ENCODE data around the gene TGM6. TPM values are rescaled to one million over a fixed set of nuclear protein-coding genes. Genes with fewer than 3 reads are reported as not detected.

TGM6 gene
- total RNA-seq, 4 donors from 2014 or later: 0.65 TPM; not detected in 3

DNA sequence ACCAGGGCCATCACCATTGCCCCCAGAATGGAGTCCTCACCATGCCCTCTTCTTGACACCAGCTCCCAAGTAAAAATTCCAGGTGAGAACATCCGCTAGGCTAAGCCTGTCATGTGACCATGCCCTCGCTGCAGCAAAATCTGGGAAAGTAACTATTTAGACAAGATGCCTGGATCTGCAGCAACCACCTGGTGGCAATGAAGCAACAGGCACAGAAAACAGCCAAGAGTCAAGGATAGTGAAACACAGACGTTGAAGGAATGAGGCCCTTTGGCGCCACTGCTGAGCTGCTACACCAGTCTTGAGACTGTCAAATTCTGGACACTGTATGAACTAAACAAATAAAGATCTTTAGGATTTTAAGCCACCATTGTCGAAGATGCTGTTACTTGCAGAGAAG lies 30.1 kb upstream of the TGM6 start:
- 80 to 86% methylated on average over 5 of the region's 5 CpGs for WGBS, 2 donors
- TF ChIP-seq, protein P1, sequence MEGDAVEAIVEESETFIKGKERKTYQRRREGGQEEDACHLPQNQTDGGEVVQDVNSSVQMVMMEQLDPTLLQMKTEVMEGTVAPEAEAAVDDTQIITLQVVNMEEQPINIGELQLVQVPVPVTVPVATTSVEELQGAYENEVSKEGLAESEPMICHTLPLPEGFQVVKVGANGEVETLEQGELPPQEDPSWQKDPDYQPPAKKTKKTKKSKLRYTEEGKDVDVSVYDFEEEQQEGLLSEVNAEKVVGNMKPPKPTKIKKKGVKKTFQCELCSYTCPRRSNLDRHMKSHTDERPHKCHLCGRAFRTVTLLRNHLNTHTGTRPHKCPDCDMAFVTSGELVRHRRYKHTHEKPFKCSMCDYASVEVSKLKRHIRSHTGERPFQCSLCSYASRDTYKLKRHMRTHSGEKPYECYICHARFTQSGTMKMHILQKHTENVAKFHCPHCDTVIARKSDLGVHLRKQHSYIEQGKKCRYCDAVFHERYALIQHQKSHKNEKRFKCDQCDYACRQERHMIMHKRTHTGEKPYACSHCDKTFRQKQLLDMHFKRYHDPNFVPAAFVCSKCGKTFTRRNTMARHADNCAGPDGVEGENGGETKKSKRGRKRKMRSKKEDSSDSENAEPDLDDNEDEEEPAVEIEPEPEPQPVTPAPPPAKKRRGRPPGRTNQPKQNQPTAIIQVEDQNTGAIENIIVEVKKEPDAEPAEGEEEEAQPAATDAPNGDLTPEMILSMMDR (IDR thresholded peaks at IDR 0.05): no peak
- TF ChIP-seq POLR2A (IDR thresholded peaks at IDR 0.05): no peak
- DNase-seq (ENCODE audit: low spot score in 2 of 2): peak in 1 of 2 donors; percentile 34
- intact Hi-C loops (cut with DNase I; ENCODE audit: low total_unique reads): no loop called here
- no peak overlapping the region for H3K4me3 ChIP-seq (ENCODE audit: low read depth, poor library complexity, severe bottlenecking)

DNA sequence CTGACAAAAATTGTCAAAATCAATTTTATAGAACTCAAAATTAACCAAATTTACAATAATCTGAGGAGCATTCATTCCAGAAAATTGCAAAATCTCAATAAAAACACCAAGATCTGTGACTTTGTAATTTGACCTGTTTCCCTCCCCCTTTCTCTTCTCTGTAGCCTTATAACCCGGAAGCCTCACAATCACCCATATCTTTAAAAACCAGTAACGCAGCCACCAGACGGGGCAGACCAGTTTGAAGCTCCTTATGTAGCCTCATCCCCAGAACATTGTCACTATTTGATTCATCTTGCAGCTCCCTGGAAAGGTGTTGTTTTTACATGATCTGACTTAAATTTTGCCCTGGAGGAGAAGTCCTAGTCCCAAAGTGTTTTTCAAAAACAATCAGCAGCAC lies 27.5 kb upstream of the TGM6 start:
- 47 to 52% methylated on average over 3 of the region's 3 CpGs for WGBS, 2 donors
- H3K4me3 ChIP-seq (ENCODE audit: low read depth, poor library complexity, severe bottlenecking): no peak overlapping the region
- no peak for TF ChIP-seq POLR2A (IDR thresholded peaks at IDR 0.05)
- TF ChIP-seq, protein P1 (IDR thresholded peaks at IDR 0.05): no peak
- intact Hi-C loops (cut with DNase I; ENCODE audit: low total_unique reads): no loop called here
- no peak for DNase-seq (ENCODE audit: low spot score in 2 of 2)

DNA sequence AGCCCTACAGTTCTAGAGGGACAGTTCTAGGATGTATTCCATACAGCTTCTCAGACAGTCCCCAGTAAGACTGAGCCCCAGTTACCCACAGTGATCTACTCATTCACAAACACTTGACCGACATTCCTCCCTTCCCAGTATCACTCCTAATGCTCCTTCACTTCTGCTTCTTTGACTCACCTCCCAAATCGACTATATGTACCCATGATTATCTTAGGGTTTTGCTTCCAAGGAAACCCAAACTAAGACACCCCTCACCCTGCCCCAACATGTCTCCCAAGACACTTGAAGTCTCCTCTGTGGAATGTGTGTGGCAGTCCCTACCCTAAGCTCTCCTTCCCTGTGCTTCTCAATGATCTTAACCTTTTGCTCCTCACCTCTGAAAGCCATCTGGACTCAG lies 23.6 kb upstream of the TGM6 start:
- WGBS, 2 donors: 47 to 57% methylated on average over 2 of the region's 2 CpGs
- H3K4me3 ChIP-seq (ENCODE audit: low read depth, poor library complexity, severe bottlenecking): no peak overlapping the region
- TF ChIP-seq, protein P1 (IDR thresholded peaks at IDR 0.05): no peak
- no peak for TF ChIP-seq POLR2A (IDR thresholded peaks at IDR 0.05)
- peak in 1 of 2 donors; percentile 23 for DNase-seq (ENCODE audit: low spot score in 2 of 2)
- intact Hi-C loops (cut with DNase I; ENCODE audit: low total_unique reads): no loop called here

DNA sequence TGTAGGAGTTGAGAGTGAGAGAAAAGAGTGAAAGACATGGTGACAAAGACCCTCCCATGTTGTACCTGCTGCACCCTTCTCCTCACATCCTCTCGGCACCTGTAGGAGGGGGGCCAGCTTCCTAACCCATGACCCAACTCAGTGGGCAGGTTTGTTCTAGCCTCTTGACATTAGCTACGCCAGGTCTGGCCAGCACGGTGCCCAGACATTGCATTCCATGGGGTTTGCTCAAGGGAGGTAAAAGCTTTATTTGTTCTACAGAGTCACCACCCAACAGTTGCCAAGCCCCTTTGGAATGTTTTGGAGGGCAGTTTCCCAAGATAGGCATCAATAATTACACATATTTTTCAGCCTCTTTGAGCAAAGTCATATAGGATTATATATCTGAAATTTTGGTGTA lies 22.7 kb upstream of the TGM6 start:
- WGBS, 2 donors: 66 to 72% methylated on average over 3 of the region's 3 CpGs
- intact Hi-C loops (cut with DNase I; ENCODE audit: low total_unique reads): no loop called here

DNA sequence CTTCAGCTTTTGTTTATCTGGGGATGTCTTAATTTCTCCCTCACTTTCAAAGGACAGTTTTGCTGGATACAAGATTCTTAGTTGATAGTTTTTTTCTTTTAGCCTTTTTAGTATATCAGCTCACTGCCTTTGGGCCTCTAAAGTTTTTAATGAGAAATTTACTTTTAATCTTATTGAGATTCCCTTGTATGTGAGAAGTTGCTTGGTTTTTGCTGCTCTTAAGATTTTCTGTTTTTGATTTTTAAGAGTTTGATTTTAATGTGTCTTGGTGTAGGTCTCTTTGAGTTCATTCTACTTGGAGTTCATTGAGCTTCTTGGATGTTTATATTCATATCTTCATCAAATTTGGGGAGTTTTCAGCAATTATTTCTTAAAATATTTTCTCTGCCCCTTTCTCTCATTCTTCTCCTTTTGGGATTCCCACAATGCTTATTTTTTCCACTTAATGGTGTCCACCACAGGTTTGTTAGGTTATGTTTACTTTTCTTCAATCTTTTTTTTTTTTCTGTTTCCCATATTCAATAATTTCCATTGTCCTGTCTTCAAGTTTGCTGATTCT lies 19.6 kb upstream of the TGM6 start:
- H3K4me3 ChIP-seq (ENCODE audit: low read depth, poor library complexity, severe bottlenecking): no peak overlapping the region
- intact Hi-C loops (cut with DNase I; ENCODE audit: low total_unique reads): no loop called here
- no peak for TF ChIP-seq POLR2A (IDR thresholded peaks at IDR 0.05)
- no peak for DNase-seq (ENCODE audit: low spot score in 2 of 2)

More for the DNA sequence above, 22.7 kb upstream of the TGM6 start:
- no peak for TF ChIP-seq POLR2A (IDR thresholded peaks at IDR 0.05)
- TF ChIP-seq, protein P1 (IDR thresholded peaks at IDR 0.05): no peak
- no peak for DNase-seq (ENCODE audit: low spot score in 2 of 2)
- no peak overlapping the region for H3K4me3 ChIP-seq (ENCODE audit: low read depth, poor library complexity, severe bottlenecking)

DNA sequence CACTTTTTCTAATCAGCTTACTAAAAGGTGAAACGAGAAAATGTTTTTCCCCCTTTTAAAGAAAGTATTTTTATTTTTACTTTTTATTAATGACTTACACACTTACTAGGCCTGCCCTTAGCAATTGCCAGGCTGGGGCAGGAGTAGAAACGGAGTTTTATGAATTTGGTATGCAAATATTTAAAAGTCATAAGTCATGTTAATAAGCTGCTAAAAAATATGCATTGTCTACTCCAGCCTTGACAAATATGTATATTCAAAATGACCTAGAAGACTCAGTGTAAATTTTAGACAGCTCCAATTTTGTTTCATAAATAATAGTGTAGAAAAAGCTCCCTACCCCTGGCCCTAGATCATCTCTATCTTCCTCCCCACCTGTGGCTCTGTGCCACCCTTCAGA lies 17.5 kb upstream of the TGM6 start:
- TF ChIP-seq, protein P1 (IDR thresholded peaks at IDR 0.05): no peak
- no peak for TF ChIP-seq POLR2A (IDR thresholded peaks at IDR 0.05)
- DNase-seq (ENCODE audit: low spot score in 2 of 2): no peak
- H3K4me3 ChIP-seq (ENCODE audit: low read depth, poor library complexity, severe bottlenecking): no peak overlapping the region
- WGBS, 2 donors: 81 to 82% methylated on average over 2 of the region's 2 CpGs
- intact Hi-C loops (cut with DNase I; ENCODE audit: low total_unique reads): no loop called here

Measured in lower leg skin (tissue), 4 donors.